HG03103 (cell line): ENCODE data around the gene LOXL1.

Source experiments
- ATAC-seq: cut with Tn5 transposase; IDR thresholded peaks from one replicate; pipeline ENCODE4 v1.9.1; 2021; ENCODE audit warnings: low read depth; ENCODE audit not compliant: unreplicated experiment

The LOXL1 gene

DNA sequence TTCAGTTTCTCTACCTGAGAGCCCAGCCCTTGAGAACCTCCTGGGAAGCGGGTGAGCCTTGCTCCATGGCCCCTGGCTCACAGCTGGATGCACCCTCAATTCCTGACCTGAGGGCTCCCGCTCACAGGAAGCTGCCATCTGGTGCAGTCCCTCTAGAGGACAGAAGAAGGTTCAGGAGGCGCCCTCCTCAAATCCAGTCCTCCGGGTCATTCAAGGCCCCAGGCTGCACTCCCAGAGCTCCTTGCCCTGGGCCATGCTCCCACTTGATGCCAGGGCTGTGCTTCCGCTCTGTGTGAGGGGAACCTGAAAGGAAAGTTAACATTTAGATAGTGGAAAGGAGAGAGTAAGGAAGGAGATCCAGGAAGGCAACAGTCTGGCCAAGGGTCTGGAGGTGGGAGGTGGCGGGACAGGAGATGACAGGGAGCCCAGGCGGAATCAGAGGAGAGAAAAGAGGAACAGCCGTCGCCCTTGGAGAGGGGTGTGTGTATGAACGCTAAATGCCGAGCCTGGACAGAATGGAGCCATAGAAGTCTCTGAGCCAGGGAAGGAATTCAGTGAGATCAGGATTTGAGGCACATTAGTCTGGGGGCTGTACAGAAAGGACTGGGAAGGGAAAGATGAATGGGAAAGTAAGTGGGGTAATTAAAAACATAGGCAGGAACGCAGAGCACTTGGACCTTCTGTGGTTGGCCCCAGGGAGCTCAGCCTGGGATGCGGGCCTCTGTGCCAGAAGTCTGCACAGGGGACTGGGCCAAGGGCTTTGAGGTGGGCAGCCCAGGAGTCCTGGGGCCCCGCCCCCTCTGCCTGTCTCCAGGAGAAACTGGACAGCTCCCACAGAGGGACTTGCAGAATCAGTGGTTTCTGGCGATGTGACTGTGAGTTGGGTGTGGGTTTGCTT, 26.8 kb upstream of the LOXL1 start:
- no peak for ATAC-seq

GRCh38 chr15:73900095-73900712, 26.1 kb upstream of the LOXL1 start:
- no peak for ATAC-seq

DNA sequence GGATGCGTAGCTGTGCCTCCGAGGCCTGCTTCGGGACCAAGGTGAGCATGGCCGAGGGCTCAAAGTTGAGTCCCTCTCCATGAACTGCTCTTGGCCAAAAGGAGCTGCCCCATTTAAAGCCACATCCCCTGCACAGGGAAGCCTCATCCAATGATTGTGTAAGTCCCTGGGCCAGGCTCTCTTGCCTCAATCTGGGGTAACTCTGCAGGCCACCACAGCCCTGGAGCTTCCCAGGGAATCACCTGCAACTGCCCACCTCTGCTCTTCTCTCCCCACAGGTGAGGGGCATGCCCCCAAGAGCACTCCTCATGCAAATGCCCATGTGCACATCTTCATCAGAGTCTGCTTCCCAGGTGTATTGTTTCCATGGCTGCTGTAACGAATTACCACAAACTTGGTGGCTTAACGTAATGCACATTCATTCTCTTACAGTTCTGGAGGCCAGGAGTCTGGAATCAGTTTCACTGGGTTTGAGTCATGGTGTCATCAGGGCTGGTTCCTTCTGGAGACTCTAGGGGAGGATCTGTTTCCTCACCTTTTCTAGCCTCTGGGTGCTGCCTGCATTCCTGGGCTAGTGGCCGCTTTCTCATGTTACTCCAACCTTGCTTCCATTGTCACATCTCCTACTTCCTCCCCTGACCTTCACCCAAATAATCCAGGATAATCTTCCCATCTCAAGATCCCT, 25.0 kb upstream of the LOXL1 start:
- ATAC-seq, result no peak

GRCh38 chr15:73902121-73903020, 23.9 kb upstream of the LOXL1 start:
- no peak for ATAC-seq

GRCh38 chr15:73904026-73904815, 22.0 kb upstream of the LOXL1 start:
- ATAC-seq, result no peak

- no peak for ATAC-seq
These were observed 20.9 kb upstream of the LOXL1 start for GRCh38 chr15:73905225-73905827.

GRCh38 chr15:73906346-73907034, 19.8 kb upstream of the LOXL1 start:
- ATAC-seq, result no peak

GRCh38 chr15:73907035-73907408, 19.2 kb upstream of the LOXL1 start:
- no peak for ATAC-seq

DNA sequence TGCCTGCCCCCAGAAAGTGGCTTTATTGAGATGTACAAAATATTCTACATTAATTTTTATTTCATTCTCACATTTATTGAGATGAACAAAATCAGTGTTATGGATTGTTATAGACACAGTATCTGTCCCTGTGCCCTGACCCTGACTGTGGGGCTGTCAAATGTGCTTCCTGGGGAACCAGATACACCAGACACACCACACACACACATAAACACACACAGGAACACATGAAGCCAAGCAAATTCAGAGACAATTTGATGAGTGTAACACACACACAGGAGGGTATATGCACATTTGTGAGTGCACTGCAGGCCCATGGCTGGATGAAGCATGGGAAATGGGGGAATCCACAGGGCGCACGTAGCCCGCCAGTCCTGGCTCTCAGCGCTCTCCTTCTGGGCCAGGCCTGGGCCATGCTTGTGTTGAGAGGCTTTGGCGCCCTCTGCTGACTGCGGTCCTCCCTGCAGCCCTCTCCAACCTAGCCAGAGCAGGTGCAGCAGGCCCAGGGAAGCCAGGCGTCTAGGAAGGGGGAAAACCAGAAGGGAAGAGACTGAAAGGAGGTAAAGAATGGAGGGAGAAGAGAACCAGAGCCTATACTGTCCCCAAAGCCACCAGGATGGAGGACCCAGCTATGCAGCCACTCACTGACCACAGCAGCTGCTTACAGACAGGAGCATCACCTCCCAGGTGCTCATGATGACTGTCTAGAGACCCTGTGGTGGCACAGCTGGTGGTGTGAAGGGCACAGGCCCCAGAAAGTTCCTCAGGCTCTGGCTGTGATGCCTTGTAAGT, 18.0 kb upstream of the LOXL1 start:
- peak; percentile 74 for ATAC-seq

- ATAC-seq, result no peak
These were observed 17.5 kb upstream of the LOXL1 start for GRCh38 chr15:73908822-73909122.

DNA sequence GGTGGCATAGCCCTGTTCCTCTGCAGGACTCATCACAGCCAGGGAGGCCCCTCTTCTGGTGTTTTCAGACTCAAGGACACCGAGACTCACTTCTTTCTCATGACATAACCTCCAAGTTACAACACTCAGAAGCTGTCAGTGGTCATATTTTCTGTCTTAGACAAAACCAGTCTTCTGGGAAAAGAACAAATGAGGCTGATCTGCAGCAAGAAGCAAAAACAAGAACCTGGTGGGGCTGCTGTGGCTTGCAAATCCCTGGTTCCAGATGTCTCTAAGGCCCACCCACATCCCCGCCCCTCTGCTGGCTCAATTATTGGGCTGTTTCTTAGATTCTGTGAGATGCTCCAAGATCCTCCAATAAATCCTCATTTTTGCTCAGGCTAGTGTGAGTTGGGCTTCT, 16.6 kb upstream of the LOXL1 start:
- no peak for ATAC-seq

DNA sequence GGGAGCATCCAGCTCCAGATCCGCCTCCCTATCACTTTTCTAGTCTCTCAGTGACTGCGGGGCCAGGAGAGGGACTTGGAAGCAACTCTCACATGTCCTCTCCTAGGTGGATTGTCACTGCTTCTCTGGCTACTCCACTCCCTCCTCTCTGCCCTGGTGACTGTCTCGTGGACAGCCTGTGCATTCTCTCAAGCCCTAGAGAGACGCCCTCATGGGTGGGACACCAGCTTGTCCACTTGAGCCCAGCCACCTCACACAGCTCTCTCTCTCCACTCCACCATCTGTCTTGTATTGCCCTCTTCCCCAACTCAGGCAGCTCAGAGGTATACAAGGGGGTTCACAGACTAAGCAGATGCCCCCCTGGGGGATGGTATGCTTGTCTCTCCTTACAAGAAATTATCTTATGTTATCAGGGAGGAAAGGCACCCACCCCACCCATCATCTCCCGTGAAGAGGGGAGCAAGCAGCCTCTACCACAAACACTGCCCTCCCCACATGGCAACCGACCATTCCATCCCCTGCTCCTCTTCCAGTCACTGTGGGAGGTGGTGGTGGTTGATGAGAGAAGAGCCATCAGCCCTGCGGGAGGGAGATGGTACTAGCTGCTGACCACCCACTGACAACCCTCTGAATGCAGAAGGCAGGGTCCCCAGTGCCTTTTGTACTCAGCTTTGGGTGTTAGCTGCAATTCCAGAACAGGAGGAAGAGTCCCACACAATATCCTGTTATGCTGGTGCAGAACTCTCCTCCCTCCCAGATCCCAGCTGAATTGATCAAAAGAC, 15.5 kb upstream of the LOXL1 start:
- no peak for ATAC-seq

DNA sequence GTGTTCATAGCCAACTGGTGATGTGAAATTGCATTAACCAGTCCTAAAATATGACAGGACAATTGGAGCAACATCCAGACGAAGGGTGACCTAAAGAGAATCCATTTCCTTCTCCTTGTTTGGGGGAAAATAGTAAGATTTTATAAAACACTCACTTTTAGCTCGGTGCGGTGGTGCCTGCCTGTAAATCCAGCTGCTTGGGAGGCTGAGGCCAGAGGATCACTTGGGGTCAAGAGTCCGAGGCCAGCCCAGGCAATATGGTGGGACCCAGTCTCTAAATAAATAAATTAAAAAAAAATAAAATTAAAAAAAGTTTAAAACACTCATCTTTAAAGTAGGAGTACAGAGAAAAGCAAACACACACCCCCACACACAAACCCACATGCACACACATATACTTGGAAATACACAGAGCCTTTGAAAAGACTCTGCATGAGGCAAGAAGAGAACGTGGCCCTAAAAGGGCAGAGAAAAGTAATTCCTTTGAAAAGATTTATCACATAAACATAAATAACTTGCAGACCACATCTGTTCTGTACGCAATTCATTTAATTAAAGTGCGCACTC, 14.1 kb upstream of the LOXL1 start:
- no peak for ATAC-seq

DNA sequence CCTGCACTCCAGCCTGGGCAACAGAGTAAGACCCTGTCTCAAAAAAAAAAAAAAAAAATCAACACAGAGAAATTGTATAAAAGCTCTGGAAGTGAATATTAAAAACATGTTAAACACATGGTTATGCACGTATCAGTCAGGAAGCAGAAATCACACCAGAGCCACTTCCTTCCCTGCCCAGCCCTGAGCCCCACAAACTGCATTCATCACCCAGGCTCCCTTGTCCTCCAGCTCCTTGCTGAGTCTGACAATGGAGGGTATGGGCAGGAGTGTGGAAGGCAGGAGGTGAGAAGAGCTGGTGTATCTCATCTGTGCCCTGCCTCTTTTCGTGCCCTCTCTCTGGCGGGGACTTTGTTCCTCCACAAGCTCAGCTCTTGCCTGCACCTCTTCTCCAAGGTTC, 12.1 kb upstream of the LOXL1 start:
- ATAC-seq, result no peak

- ATAC-seq, result no peak
These were observed 11.2 kb upstream of the LOXL1 start for GRCh38 chr15:73915082-73915481.

GRCh38 chr15:73918784-73919183, 7.5 kb upstream of the LOXL1 start:
- ATAC-seq, result no peak

GRCh38 chr15:73919706-73920105, 6.6 kb upstream of the LOXL1 start:
- no peak for ATAC-seq
